Suprapubic skin (tissue), 4 donors: ENCODE results near the gene KATNB1. TPM values are rescaled to one million over a fixed set of nuclear protein-coding genes. Genes with fewer than 3 reads are reported as not detected.

Experiments used
- DNase-seq, 2 donors: peaks; one replicate each; pipeline ENCODE4 v3.0.0-alpha.2; 2019; ENCODE audit warnings: low spot score in 2 of 2
- H3K27ac ChIP-seq: fragments of 200-600 bp; sonication (generic); one replicate; pipeline ENCODE4 v1.5.1; 2019
- H3K27me3 ChIP-seq: fragments of 200-600 bp; sonication (generic); one replicate; pipeline ENCODE4 v1.5.1; 2019
- H3K36me3 ChIP-seq: fragments of 200-600 bp; sonication (generic); one replicate; pipeline ENCODE4 v1.5.1; 2019
- H3K4me1 ChIP-seq: fragments of 200-600 bp; sonication (generic); one replicate; pipeline ENCODE4 v1.5.1; 2019
- H3K4me3 ChIP-seq: fragments of 200-600 bp; sonication (generic); one replicate; pipeline ENCODE4 v1.5.1; 2019; ENCODE audit warnings: mild to moderate bottlenecking
- H3K9me3 ChIP-seq: fragments of 200-600 bp; sonication (generic); one replicate; pipeline ENCODE4 v1.5.1; 2019
- CTCF ChIP-seq, 2 donors: fragments of 200-600 bp in 1 of 2; fragments of 450-650 bp in 1 of 2; sonication (generic) in 1 of 2; IDR thresholded peaks; one replicate each; pipeline ENCODE4 v1.5.1; 2016 to 2019; ENCODE audit warnings: antibody characterized with exemption in 2 of 2, mild to moderate bottlenecking in 1 of 2, moderate library complexity in 1 of 2
- EP300 ChIP-seq: sonication (generic); formaldehyde crosslinking; IDR thresholded peaks from one replicate; pipeline ENCODE4 v1.6.1; 2017; ENCODE audit warnings: antibody characterized with exemption
- POLR2A ChIP-seq, 2 donors: fragments of 450-650 bp; IDR thresholded peaks; one replicate each; pipeline ENCODE4 v1.6.1; 2017; ENCODE audit warnings: antibody characterized with exemption in 2 of 2, mild to moderate bottlenecking in 2 of 2, moderate library complexity in 2 of 2
- POLR2AphosphoS5 ChIP-seq, 3 donors: sonication (generic); formaldehyde crosslinking; IDR thresholded peaks; one replicate each; pipeline ENCODE4 v1.6.1; 2017; ENCODE audit warnings: antibody characterized with exemption in 3 of 3
- WGBS: methylation state at CpG from one replicate; pipeline ENCODE4 v1.1.5; 2018; 5-methylcytosine and 5-hydroxymethylcytosine counted together
- total RNA-seq, 4 donors: library from RNA; depleted of rRNA; stranded (reverse); fragments of >200 nt; gene quantifications; one replicate each; pipeline ENCODE4 v1.1.0, GENCODE V29; 2016

KATNB1 gene
- total RNA-seq, 4 donors from 2014 or later = 47.8 to 62.7 (median 55.7) TPM

GRCh38 chr16:57694231-57694724 is 41.3 kb upstream of the KATNB1 start:
- no peak overlapping the region for H3K4me3 ChIP-seq
- WGBS = 66% methylated on average over 10 of the region's 10 CpGs
- no peaks in the 10 kb centered on the region for H3K36me3 ChIP-seq
- H3K27ac ChIP-seq = no peak overlapping the region
- DNase-seq = peak in 1 of 2 donors; percentile 57
- no peak for TF ChIP-seq CTCF (IDR thresholded peaks at IDR 0.05)
- H3K9me3 ChIP-seq = no peaks in the 10 kb centered on the region
- no peaks in the 10 kb centered on the region for H3K4me1 ChIP-seq
- no peaks in the 10 kb centered on the region for H3K27me3 ChIP-seq

DNA sequence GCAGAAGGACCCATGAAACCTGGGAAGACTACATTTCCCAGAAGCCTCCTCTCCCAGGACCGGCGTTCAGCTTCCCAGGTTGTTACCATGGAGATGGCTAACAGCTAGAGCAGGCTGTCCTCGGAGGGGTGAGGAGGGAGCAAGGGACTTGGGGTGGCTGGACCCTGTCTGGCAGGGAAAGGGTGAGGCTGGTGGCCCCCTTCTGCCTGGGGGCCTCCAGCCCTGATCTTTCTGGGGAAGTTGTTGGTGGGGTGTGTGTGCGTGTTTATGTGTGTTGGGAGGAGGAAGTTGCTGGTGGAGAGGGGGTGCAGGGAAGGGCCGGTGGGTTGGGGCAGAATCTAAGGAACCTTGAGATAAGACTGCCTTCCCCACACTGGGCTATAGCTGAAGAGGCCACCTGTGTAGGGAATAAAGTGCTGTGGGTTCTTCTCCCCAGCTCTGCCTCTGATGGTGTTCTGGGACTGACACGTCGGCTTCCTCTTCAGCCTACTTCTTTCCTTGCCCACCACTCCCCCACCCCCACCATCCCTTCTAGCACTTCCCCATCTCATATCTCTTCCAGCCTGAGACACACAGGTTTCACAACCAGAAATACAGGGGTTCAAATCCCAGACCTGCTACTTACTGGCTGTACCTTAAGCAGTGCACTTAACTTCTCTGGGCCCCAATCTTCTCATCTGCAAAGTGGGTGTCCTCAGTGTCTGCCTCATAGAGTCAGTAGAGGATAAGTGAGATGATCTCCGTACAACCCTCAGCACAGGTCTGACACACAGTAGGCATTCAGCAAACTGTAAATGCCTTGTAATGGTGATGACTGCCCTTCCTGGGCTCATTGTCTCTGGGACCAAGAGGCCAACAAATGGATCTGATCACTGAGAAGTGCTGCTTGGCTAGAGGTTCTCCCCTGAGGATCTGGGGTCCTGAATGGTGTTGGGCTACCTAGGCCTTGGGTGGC is 40.6 kb upstream of the KATNB1 start, which contains the start of gene DRC7:
Gene DRC7 (plus strand): TSS at position 82 of the 955 bp plus-strand sequence. CDS start 3,144 bp downstream, outside the sequence.
- 50% methylated on average over 8 of the region's 8 CpGs for WGBS
- Histone ChIP-seq H3K36me3 (no peaks in the 10 kb centered on the region), H3K27me3 (no peaks in the 10 kb centered on the region), H3K9me3 (no peaks in the 10 kb centered on the region), H3K4me3 (no peak within 1 kb of the TSS), H3K4me1 (no peaks in the 10 kb centered on the region), H3K27ac (no peak within 1 kb of the TSS)
- no peak for TF ChIP-seq CTCF (IDR thresholded peaks at IDR 0.05)
- TF ChIP-seq POLR2A (IDR thresholded peaks at IDR 0.05) = no peak
- TF ChIP-seq EP300 = no peak
- no peak for TF ChIP-seq POLR2AphosphoS5 (IDR thresholded peaks at IDR 0.05)
- DNase-seq = peak in 1 of 2 donors; percentile 54

- H3K36me3 ChIP-seq = no peaks in the 10 kb centered on the region
- no peaks in the 10 kb centered on the region for H3K9me3 ChIP-seq
- no peaks in the 10 kb centered on the region for H3K27me3 ChIP-seq
- 75% methylated on average over 4 of the region's 5 CpGs for WGBS
- TF ChIP-seq POLR2AphosphoS5 (IDR thresholded peaks at IDR 0.05) = no peak
- TF ChIP-seq CTCF (IDR thresholded peaks at IDR 0.05) = no peak
- no peak for TF ChIP-seq EP300
- TF ChIP-seq POLR2A (IDR thresholded peaks at IDR 0.05) = no peak
- H3K4me3 ChIP-seq = no peak overlapping the region
- peak in 1 of 2 donors; percentile 46 for DNase-seq
- H3K4me1 ChIP-seq = no peaks in the 10 kb centered on the region
- no peak overlapping the region for H3K27ac ChIP-seq
Observed at GRCh38 chr16:57695680-57696069, 39.9 kb upstream of the KATNB1 start.

- DNase-seq = peak in 1 of 2 donors; percentile 41
- Histone ChIP-seq H3K27ac (no peak overlapping the region), H3K36me3 (no peaks in the 10 kb centered on the region), H3K9me3 (no peaks in the 10 kb centered on the region), H3K27me3 (no peaks in the 10 kb centered on the region), H3K4me1 (no peaks in the 10 kb centered on the region), H3K4me3 (no peak overlapping the region)
- WGBS = 81% methylated on average over 5 of the region's 7 CpGs
- TF ChIP-seq POLR2A (IDR thresholded peaks at IDR 0.05) (no peak), POLR2AphosphoS5 (IDR thresholded peaks at IDR 0.05) (no peak), CTCF (IDR thresholded peaks at IDR 0.05) (no peak), EP300 (no peak)
Observed at GRCh38 chr16:57696240-57696639, 39.3 kb upstream of the KATNB1 start.

- H3K27me3 ChIP-seq = no peaks in the 10 kb centered on the region
- no peak overlapping the region for H3K27ac ChIP-seq
- H3K9me3 ChIP-seq = no peaks in the 10 kb centered on the region
- H3K36me3 ChIP-seq = no peaks in the 10 kb centered on the region
- WGBS = 93% methylated on average over 17 of the region's 17 CpGs
- H3K4me3 ChIP-seq = no peak overlapping the region
- DNase-seq = peak in 1 of 2 donors; percentile 40
- no peak for TF ChIP-seq POLR2AphosphoS5 (IDR thresholded peaks at IDR 0.05)
- no peaks in the 10 kb centered on the region for H3K4me1 ChIP-seq
Observed at GRCh38 chr16:57697896-57698537, 37.6 kb upstream of the KATNB1 start.
